DMS153 treated with DMSO at 0.1 percent for 48 hours (cell line): ENCODE measurements around the gene NCOA5.

Source experiments
- DNase-seq: peaks from one replicate; lab custom pipeline; 2025; ENCODE audit not compliant: unreplicated experiment; lab: John Stamatoyannopoulos, UW

NCOA5 gene

GRCh38 chr20:46044896-46045295 is 44.9 kb downstream of the NCOA5 start:
- no peak for DNase-seq

GRCh38 chr20:46043556-46043955 is 46.2 kb downstream of the NCOA5 start:
- DNase-seq: no peak

- no peak for DNase-seq
Measured at GRCh38 chr20:46040902-46041535, 48.7 kb downstream of the NCOA5 start.

- DNase-seq: no peak
Measured at GRCh38 chr20:46037036-46037435, 52.7 kb downstream of the NCOA5 start.

- no peak for DNase-seq
Measured at GRCh38 chr20:46036370-46036769, 53.4 kb downstream of the NCOA5 start.

GRCh38 chr20:46035713-46036112 is 54.0 kb downstream of the NCOA5 start:
- no peak for DNase-seq

GRCh38 chr20:46035253-46035652 is 54.5 kb downstream of the NCOA5 start:
- DNase-seq: no peak

- DNase-seq: no peak
Measured at GRCh38 chr20:46034039-46034438, 55.7 kb downstream of the NCOA5 start.

- peak; percentile 89 for DNase-seq
Measured at GRCh38 chr20:46031701-46032254, 58.0 kb downstream of the NCOA5 start.

- no peak for DNase-seq
Measured at GRCh38 chr20:46031014-46031569, 58.7 kb downstream of the NCOA5 start.

GRCh38 chr20:46030284-46031013 is 59.3 kb downstream of the NCOA5 start:
- DNase-seq: no peak

GRCh38 chr20:46028772-46029371 is 60.9 kb downstream of the NCOA5 start, which contains the start of gene SLC12A5:
TSS of gene SLC12A5 (plus strand) at chr20:46029215. CDS start at chr20:46029345, 130 bp downstream.
- DNase-seq: no peak

GRCh38 chr20:46028110-46028509 is 61.7 kb downstream of the NCOA5 start:
- DNase-seq: no peak

GRCh38 chr20:46027245-46027853 is 62.4 kb downstream of the NCOA5 start:
- DNase-seq: no peak

- DNase-seq: no peak
Measured at GRCh38 chr20:46025376-46025783, 64.4 kb downstream of the NCOA5 start.

GRCh38 chr20:46023999-46024398 is 65.8 kb downstream of the NCOA5 start:
- DNase-seq: no peak

GRCh38 chr20:46023148-46023484 is 66.6 kb downstream of the NCOA5 start:
- DNase-seq: no peak

- DNase-seq: peak; percentile 35
Measured at GRCh38 chr20:46022411-46023147, 67.2 kb downstream of the NCOA5 start.

GRCh38 chr20:46021361-46022359 is 68.1 kb downstream of the NCOA5 start:
- DNase-seq: peak; percentile 63
